DMS153 treated with DMSO at 0.1 percent for 48 hours (cell line): ENCODE data around the gene NANOS3.
A peak's percentile ranks its signal among the peaks of the same experiment; 100 is the strongest.

Source experiments
- DNase-seq: peaks from one replicate; lab custom pipeline; 2025; ENCODE audit not compliant: unreplicated experiment; lab: John Stamatoyannopoulos, UW

NANOS3 gene

GRCh38 chr19:13876834-13877233 lies at the start of gene NANOS3:
NANOS3 (plus strand) TSS chr19:13877134; CDS start chr19:13877249, 115 bp downstream.
- DNase-seq, result no peak

- DNase-seq, result no peak
Measured at GRCh38 chr19:13827656-13828055, 49.3 kb upstream of the NANOS3 start.

GRCh38 chr19:13830114-13830740 lies 46.7 kb upstream of the NANOS3 start:
- DNase-seq, result no peak

GRCh38 chr19:13830741-13831536 lies 46.0 kb upstream of the NANOS3 start:
- no peak for DNase-seq

GRCh38 chr19:13831537-13832467 lies 45.1 kb upstream of the NANOS3 start:
- no peak for DNase-seq

- DNase-seq, result peak; percentile 76
Measured at GRCh38 chr19:13833330-13834243, 43.3 kb upstream of the NANOS3 start.

GRCh38 chr19:13834244-13835069 lies 42.5 kb upstream of the NANOS3 start:
- DNase-seq, result no peak

- DNase-seq, result no peak
Measured at GRCh38 chr19:13835791-13836723, 40.9 kb upstream of the NANOS3 start.

- DNase-seq, result no peak
Measured at GRCh38 chr19:13838435-13839129, 38.4 kb upstream of the NANOS3 start.

GRCh38 chr19:13839130-13839937 lies 37.6 kb upstream of the NANOS3 start:
- DNase-seq, result peak; percentile 67

- DNase-seq, result no peak
Measured at GRCh38 chr19:13839938-13840304, 37.0 kb upstream of the NANOS3 start.

GRCh38 chr19:13840305-13841085 lies 36.4 kb upstream of the NANOS3 start:
- no peak for DNase-seq

GRCh38 chr19:13841086-13841961 lies 35.6 kb upstream of the NANOS3 start:
- no peak for DNase-seq

- no peak for DNase-seq
Measured at GRCh38 chr19:13841962-13842290, 35.0 kb upstream of the NANOS3 start.

GRCh38 chr19:13842291-13843103 lies 34.4 kb upstream of the NANOS3 start:
- DNase-seq, result no peak
